Esophagus muscularis mucosa (tissue), 4 donors: ENCODE results near the gene GSG1L.

ENCODE experiments used
- EP300 ChIP-seq: sonication (generic); formaldehyde crosslinking; IDR thresholded peaks from one replicate; pipeline ENCODE4 v1.6.1; 2017; ENCODE audit warnings: antibody characterized with exemption
- POLR2A ChIP-seq: fragments of 450-650 bp; IDR thresholded peaks from one replicate; pipeline ENCODE4 v1.6.1; 2017; ENCODE audit warnings: antibody characterized with exemption, moderate library complexity, mild to moderate bottlenecking, low read depth
- POLR2AphosphoS5 ChIP-seq, 2 donors: sonication (generic); formaldehyde crosslinking; IDR thresholded peaks; one replicate each; pipeline ENCODE4 v1.6.1; 2017; ENCODE audit warnings: antibody characterized with exemption in 2 of 2
- TF ChIP-seq, protein P1 (sequence below), 3 experiments: fragments of 200-600 bp in 2 of 3; fragments of 450-650 bp in 1 of 3; sonication (generic) in 2 of 3; IDR thresholded peaks; one replicate each; pipeline ENCODE4 v1.5.1; 2017 to 2019; ENCODE audit warnings: antibody characterized with exemption in 3 of 3, mild to moderate bottlenecking in 2 of 3, moderate library complexity in 1 of 3

DNA sequence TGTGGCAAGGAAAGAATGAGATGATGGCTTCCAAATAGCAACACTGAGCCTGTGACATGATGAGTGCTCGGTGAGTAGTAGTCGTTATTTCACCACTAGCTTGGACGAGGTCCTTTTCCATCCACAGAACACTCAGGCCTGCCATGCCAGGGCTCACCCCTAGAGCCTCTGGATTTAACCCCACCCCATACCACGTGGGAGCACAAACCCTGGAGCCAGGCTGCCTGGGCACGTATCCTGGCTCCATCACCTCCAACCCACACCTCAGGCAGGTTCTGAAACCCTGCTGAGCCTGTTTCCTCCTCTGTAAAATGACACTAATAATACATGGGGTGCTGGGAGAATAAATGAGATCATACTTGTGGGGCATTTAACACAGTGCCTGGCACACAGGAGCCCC lies 321.2 kb downstream of the GSG1L start:
- TF ChIP-seq EP300: no peak
- no peak for TF ChIP-seq POLR2AphosphoS5 (IDR thresholded peaks at IDR 0.05)
- TF ChIP-seq, protein P1, sequence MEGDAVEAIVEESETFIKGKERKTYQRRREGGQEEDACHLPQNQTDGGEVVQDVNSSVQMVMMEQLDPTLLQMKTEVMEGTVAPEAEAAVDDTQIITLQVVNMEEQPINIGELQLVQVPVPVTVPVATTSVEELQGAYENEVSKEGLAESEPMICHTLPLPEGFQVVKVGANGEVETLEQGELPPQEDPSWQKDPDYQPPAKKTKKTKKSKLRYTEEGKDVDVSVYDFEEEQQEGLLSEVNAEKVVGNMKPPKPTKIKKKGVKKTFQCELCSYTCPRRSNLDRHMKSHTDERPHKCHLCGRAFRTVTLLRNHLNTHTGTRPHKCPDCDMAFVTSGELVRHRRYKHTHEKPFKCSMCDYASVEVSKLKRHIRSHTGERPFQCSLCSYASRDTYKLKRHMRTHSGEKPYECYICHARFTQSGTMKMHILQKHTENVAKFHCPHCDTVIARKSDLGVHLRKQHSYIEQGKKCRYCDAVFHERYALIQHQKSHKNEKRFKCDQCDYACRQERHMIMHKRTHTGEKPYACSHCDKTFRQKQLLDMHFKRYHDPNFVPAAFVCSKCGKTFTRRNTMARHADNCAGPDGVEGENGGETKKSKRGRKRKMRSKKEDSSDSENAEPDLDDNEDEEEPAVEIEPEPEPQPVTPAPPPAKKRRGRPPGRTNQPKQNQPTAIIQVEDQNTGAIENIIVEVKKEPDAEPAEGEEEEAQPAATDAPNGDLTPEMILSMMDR (IDR thresholded peaks at IDR 0.05): no peak
- TF ChIP-seq POLR2A: no peak
